A673 (cell line): ENCODE results near the gene BEAN1. TPM values are rescaled to one million over a fixed set of nuclear protein-coding genes. Genes with fewer than 3 reads are reported as not detected.

ENCODE experiments used
- BruUV-seq: library from RNA; stranded (reverse); fragments of 400-500 nt; replicated peaks from 2 replicates; lab custom pipeline; 2021; lab: Mats Ljungman, UMichigan
- CTCF ChIA-PET: fragments of 300-600 bp; sonication (Branson Sonifier 250); formaldehyde crosslinking; loops from one replicate; lab custom pipeline; 2022; ENCODE audit warnings: antibody characterized with exemption; lab: Charles Lee
- POLR2A ChIA-PET: fragments of 300-600 bp; sonication (Branson Sonifier 250); formaldehyde crosslinking; loops from one replicate; lab custom pipeline; 2022; ENCODE audit warnings: antibody characterized with exemption; ENCODE audit not compliant: low non-redundant PET; lab: Charles Lee
- DNase-seq: peaks from one replicate; pipeline ENCODE4 v3.0.0-alpha.2; 2015; ENCODE audit warnings: low spot score
- H3K27ac ChIP-seq: fragments of 200-600 bp; sonication (generic); 2 replicates; pipeline ENCODE4 v1.5.1; 2016; ENCODE audit warnings: mixed run types, low read depth, mild to moderate bottlenecking, mixed read lengths, antibody characterized with exemption, low read length; ENCODE audit not compliant: poor library complexity, severe bottlenecking
- H3K27me3 ChIP-seq: fragments of 200-600 bp; sonication (generic); replicated peaks from 2 replicates; pipeline ENCODE4 v1.6.1; 2017; ENCODE audit warnings: mixed run types, low read depth, mild to moderate bottlenecking, mixed read lengths, antibody characterized with exemption, low read length; ENCODE audit not compliant: insufficient read depth, poor library complexity
- H3K36me3 ChIP-seq: fragments of 200-600 bp; sonication (generic); 2 replicates; pipeline ENCODE4 v1.6.1; 2016; ENCODE audit warnings: mixed run types, mild to moderate bottlenecking, mixed read lengths, antibody characterized with exemption, low read length; ENCODE audit not compliant: insufficient read depth, poor library complexity, severe bottlenecking
- H3K4me1 ChIP-seq: fragments of 200-600 bp; sonication (generic); 2 replicates; pipeline ENCODE4 v1.6.1; 2017; ENCODE audit warnings: mixed run types, mild to moderate bottlenecking, mixed read lengths, antibody characterized with exemption, low read length; ENCODE audit not compliant: insufficient read depth, poor library complexity, severe bottlenecking
- H3K4me3 ChIP-seq: fragments of 200-600 bp; sonication (generic); 2 replicates; pipeline ENCODE4 v1.5.1; 2016; ENCODE audit warnings: low read depth, mixed run types, mild to moderate bottlenecking, mixed read lengths, low read length; ENCODE audit not compliant: poor library complexity, severe bottlenecking
- H3K9me3 ChIP-seq: fragments of 200-600 bp; sonication (generic); 2 replicates; pipeline ENCODE4 v1.6.1; 2016; ENCODE audit warnings: mixed run types, low read depth, mild to moderate bottlenecking, mixed read lengths, antibody characterized with exemption, low read length; ENCODE audit not compliant: poor library complexity, severe bottlenecking
- CTCF ChIP-seq: fragments of 300-800, 200-600 bp; sonication (generic); conservative IDR thresholded peaks from 2 replicates; pipeline ENCODE4 v1.5.1; 2017; ENCODE audit warnings: low read depth, mild to moderate bottlenecking, antibody characterized with exemption, low read length, moderate library complexity, mixed read lengths
- EZH2 ChIP-seq: fragments of 200-600 bp; sonication (generic); IDR thresholded peaks from 2 replicates; pipeline ENCODE4 v1.6.1; 2017; ENCODE audit warnings: borderline replicate concordance, low read depth, mild to moderate bottlenecking, mixed read lengths, antibody characterized with exemption, low read length; ENCODE audit not compliant: poor library complexity, severe bottlenecking
- intact Hi-C: fragments of 100-400 bp; cut with micrococcal nuclease; formaldehyde crosslinking; loops from one replicate; pipeline ENCODE4 v1.10.0; 2022; ENCODE audit not compliant: unreplicated experiment
- total RNA-seq: library from RNA; stranded (reverse); gene quantifications from 2 replicates; pipeline ENCODE4 v1.2.3, GENCODE V29; 2021

Gene BEAN1
- total RNA-seq, 1 experiment from 2014 or later: not detected

- Histone ChIP-seq H3K27ac (no peak overlapping the region), H3K4me3 (no peak overlapping the region), H3K4me1 (no peaks in the 10 kb centered on the region), H3K27me3 (no peaks in the 10 kb centered on the region), H3K9me3 (no peaks in the 10 kb centered on the region), H3K36me3 (no peaks in the 10 kb centered on the region)
- DNase-seq: no peak
- intact Hi-C loops: no loop called here
- ChIA-PET POLR2A (no interaction called here), CTCF (interaction anchor here (0.7 kb wide), 1 partner anchor 61 kb away, joined by 11 read pairs; no protein-coding TSS in a partner anchor)
- no TSS peak for BruUV-seq
- TF ChIP-seq EZH2 (no peak), CTCF (no peak)
Measured at GRCh38 chr16:66414891-66415290, 12.2 kb upstream of the BEAN1 start.

- BruUV-seq: no TSS peak
- ChIA-PET CTCF (no interaction called here), POLR2A (no interaction called here)
- Histone ChIP-seq H3K9me3 (no peaks in the 10 kb centered on the region), H3K36me3 (no peaks in the 10 kb centered on the region), H3K4me1 (no peaks in the 10 kb centered on the region), H3K27me3 (no peaks in the 10 kb centered on the region), H3K27ac (no peak overlapping the region), H3K4me3 (no peak overlapping the region)
- no peak for DNase-seq
- TF ChIP-seq CTCF (no peak), EZH2 (no peak)
- intact Hi-C loops: no loop called here
Measured at GRCh38 chr16:66416136-66416535, 11.0 kb upstream of the BEAN1 start.

GRCh38 chr16:66416939-66417700, 10.0 kb upstream of the BEAN1 start:
- CTCF ChIA-PET: interaction anchor here (0.5 kb wide), 1 partner anchor 753 kb away, joined by 5 read pairs; no protein-coding TSS in a partner anchor
- no peak for DNase-seq

More at GRCh38 chr16:66416939-66417700, 10.0 kb upstream of the BEAN1 start:
- intact Hi-C loops: no loop called here
- no peak overlapping the region for H3K4me3 ChIP-seq
- H3K36me3 ChIP-seq: no peaks in the 10 kb centered on the region
- POLR2A ChIA-PET: no interaction called here
- no peak overlapping the region for H3K27ac ChIP-seq
- no peaks in the 10 kb centered on the region for H3K9me3 ChIP-seq
- TF ChIP-seq CTCF (no peak), EZH2 (no peak)
- no TSS peak for BruUV-seq
- no peaks in the 10 kb centered on the region for H3K4me1 ChIP-seq
- H3K27me3 ChIP-seq: no peaks in the 10 kb centered on the region
